HG03175 (cell line): Measurements from ENCODE around the gene ACSM4.
"Not testable (repeated sequence)": the region's sequence is repeated elsewhere in the genome, so short reads cannot be mapped to it uniquely, and the experiment has no call there.

Experiments used
- ATAC-seq: cut with Tn5 transposase; IDR thresholded peaks from one replicate; pipeline ENCODE4 v1.9.1; 2021; ENCODE audit warnings: mild to moderate bottlenecking, moderate library complexity; ENCODE audit not compliant: unreplicated experiment

Gene ACSM4

DNA sequence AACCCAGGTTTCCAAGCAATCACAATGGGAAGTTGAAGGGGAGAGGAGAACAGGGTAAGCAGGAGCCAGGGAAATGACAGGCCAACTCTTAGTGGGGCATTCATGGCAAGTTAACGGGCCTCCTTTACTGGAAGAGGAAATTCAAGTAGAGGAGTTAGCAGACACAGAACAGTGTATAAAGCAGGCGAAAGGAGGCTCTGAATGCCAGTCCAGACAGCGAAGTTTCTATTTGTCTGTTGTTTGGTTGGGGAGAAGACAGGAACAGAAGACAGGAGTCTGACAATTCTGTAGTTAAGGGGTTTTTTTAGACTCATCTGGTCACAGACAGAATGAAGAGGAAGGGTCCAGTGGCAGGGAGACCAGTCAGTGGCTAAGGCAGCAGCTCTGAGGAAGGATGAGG is at the start of gene ACSM4:
ACSM4 (plus strand) TSS at position 301 of the 400 bp plus-strand sequence. CDS start 260 bp downstream, outside the sequence.
- ATAC-seq: no peak

- ATAC-seq: no peak
Observed at GRCh38 chr12:7259060-7259459, 44.8 kb upstream of the ACSM4 start.

- ATAC-seq: no peak
Observed at GRCh38 chr12:7264538-7264937, 39.3 kb upstream of the ACSM4 start.

GRCh38 chr12:7265251-7265650 is 38.6 kb upstream of the ACSM4 start:
- ATAC-seq: no peak

GRCh38 chr12:7269273-7269672 is 34.6 kb upstream of the ACSM4 start:
- no peak for ATAC-seq

DNA sequence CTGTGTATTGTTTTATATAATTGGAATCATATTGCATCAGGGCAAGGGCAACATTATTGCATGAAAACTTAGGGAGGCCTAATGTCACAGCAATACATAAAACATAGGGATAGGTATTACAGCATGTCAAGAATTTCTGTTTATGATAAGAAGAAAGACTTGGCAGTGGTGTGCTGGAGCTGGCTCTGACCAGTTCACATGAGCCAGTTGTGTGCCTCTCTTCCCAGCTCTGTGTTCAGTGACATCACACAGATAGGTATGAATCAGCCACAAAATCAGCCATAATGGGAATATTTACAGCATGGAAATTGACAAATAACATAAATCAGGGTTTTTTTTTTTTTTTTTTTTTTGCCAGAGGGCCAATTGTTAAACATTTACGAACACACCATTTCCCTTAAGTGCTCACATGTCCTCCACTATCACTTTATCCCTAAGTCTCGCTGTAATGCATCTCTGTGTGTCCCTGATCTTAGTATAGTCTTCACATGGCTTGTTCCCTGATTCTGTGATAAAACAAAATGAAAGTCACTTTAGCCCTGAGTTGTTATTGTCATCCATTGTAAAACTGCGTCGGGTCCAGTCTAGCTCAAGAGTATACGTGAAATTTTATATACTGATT is 31.9 kb upstream of the ACSM4 start:
- no peak for ATAC-seq

DNA sequence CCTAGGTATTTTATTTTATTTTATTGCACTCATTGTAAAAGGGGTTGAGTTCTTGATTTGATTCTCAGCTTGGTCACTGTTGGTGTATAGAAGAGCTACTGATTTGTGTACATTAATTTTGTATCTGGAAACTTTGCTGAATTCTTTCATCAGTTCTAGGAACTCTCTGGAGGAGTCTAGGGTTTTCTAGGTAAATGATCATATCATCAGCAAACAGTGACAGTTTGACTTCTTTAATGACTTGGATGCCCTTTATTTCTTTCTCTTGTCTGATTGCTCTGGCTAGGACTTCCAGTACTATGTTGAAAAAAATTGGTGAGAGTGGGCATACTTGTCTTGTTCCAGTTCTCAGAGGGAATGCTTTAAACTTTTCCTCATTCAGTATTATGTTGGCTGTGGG is 28.4 kb upstream of the ACSM4 start:
- ATAC-seq: not testable (repeated sequence)

GRCh38 chr12:7282844-7283243 is 21.0 kb upstream of the ACSM4 start:
- peak; percentile 51 for ATAC-seq

DNA sequence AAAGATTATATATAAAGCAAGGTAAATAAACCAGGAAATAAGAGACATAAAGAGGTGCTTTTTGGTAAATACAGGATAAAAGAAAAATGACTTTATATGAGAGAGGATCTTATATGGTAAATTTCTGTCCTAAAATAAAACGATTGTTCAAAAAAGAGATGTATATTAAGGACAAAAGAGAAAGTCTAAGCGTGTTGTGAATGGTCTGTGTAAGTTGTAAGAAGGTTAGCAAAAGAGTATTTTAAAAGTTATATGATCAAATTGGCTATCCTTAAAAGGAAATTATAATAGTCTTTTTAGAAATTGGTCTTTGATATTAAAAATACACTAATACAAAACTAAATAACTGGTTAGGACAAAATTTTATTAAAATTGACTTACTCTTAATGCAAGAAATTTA is 14.1 kb upstream of the ACSM4 start:
- no peak for ATAC-seq

DNA sequence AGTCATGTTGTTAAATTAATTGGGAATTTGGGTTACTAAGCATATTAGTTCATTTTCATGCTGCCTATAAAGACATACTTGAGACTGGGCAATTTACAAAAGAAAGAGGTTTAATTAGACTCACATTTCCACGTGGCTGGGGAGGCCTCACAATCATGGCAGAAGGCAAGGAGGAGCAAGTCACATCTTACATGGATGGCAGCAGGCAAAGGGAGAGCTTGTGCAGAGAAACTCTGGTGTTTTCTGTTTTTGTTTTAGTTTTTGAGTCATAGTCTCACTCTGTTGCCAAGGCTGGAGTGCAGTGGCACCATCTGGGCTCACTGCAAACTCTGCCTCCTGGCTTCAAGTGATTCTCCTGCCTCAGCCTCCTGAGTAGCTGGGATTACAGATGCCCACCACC is 13.3 kb upstream of the ACSM4 start:
- not testable (repeated sequence) for ATAC-seq

GRCh38 chr12:7292300-7292699 is 11.6 kb upstream of the ACSM4 start:
- no peak for ATAC-seq

- ATAC-seq: no peak
Observed at GRCh38 chr12:7293670-7294069, 10.2 kb upstream of the ACSM4 start.

- no peak for ATAC-seq
Observed at GRCh38 chr12:7295529-7295928, 8.3 kb upstream of the ACSM4 start.

GRCh38 chr12:7297865-7298264 is 6.0 kb upstream of the ACSM4 start:
- ATAC-seq: no peak

GRCh38 chr12:7302266-7302986 is 1.4 kb upstream of the ACSM4 start:
- ATAC-seq: no peak

- ATAC-seq: no peak
Observed at GRCh38 chr12:7303230-7303629, 642 bp upstream of the ACSM4 start.

GRCh38 chr12:7304456-7304855 is 584 bp downstream of the ACSM4 start:
- ATAC-seq: no peak

DNA sequence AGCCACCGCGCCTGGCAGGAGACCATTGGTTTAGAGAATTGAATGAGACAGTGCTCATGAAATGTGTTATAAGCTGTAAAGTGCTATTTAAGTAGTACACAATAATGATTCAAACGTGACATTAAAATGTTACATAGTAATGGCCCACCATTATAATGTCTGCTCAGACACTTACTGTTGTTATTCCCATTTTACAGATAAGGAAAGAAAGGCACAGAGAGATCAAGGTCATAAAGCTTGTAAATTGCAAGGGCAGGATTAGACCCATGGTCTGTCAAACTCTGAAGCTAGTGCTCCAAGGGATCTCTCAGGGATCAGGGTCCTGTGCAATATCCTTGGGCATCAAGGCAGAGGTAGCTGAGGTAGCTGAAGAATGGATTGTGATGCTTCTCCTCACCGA is 6.2 kb downstream of the ACSM4 start:
- no peak for ATAC-seq

DNA sequence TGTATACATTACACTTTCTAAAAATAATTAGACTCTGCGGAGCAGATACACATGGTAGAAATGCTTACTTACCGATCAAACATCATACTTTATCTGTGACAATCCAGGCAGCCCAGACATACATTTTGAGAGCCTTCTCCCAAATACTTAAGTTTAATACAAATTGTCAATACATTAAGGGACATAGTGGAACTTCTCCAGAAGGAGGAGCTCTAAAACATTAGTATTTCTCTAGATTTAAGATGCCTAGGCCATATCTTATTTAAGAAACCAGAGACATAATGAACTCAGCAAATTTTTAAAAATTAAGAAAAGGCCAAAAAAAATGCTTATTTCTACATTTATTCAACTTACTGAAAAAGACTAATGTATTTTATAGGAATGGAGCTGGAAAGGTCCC is 16.1 kb downstream of the ACSM4 start:
- ATAC-seq: no peak

DNA sequence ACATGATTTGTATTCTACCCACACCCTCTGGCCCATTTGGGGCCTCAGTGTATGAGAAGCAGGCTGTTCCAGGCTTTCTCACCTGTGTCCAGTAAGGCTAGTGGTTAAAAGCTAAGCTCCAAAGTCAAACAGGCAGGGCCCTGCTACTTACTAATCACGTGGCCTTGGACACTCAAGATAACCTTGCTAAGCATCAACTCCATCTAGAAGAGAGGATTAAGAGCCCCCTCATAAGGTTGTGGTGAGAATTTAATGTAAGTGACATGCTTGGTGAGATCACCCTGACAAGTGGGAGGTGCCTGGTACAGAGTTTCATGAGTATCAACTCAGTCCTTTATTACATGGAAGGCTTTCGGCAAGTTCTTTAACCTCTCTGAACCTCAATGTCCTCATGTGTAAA is 17.8 kb downstream of the ACSM4 start:
- ATAC-seq: no peak

DNA sequence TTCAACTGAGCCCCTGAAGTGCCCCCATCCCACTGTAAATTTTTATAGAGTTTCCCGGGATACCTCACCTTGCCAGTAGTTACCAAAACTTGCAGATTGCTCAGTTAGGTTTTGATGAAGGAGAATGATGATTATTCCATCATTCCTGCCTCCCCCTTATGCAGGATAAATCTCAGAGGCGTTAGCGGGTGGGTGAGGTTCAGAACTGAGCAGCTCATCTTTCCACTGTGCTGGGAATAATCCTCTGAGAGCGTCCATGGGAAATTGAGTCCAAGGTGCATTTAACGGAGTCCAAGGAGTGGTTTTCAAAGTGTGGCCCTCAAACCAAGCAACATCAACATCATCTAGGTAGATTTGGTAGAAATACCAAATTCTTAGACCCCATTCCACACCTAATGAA is 18.7 kb downstream of the ACSM4 start:
- ATAC-seq: no peak

DNA sequence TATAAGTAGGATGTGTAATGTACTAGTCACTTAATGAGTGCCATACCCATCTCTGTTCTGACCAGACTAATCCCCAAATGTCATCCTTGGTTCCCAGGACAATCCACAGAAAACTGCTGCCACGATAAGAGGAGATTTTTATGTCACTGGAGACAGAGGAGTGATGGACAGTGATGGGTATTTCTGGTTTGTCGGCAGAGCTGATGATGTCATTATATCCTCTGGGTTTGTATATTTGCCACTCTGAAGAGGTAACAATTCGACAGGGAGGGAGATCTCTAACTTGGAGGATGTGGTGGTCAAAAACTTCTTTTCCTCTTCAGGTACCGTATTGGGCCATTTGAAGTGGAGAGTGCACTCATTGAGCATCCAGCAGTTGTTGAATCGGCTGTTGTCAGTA is 20.3 kb downstream of the ACSM4 start:
- ATAC-seq: no peak

- no peak for ATAC-seq
Observed at GRCh38 chr12:7327918-7328317, 24.0 kb downstream of the ACSM4 start.
